GM21515 (cell line): Measurements from ENCODE around the gene GRPEL2.
A peak's percentile ranks its signal among the peaks of the same experiment; 100 is the strongest.

Source experiments
- ATAC-seq: cut with Tn5 transposase; IDR thresholded peaks from one replicate; pipeline ENCODE4 v1.9.1; 2021; ENCODE audit not compliant: unreplicated experiment

Gene GRPEL2, protein sequence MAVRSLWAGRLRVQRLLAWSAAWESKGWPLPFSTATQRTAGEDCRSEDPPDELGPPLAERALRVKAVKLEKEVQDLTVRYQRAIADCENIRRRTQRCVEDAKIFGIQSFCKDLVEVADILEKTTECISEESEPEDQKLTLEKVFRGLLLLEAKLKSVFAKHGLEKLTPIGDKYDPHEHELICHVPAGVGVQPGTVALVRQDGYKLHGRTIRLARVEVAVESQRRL

GRCh38 chr5:149345147-149345891, at the start of gene GRPEL2:
Gene GRPEL2 (plus strand): TSS chr5:149345499. CDS start chr5:149345540, 41 bp downstream.
- ATAC-seq: peak; percentile 96

DNA sequence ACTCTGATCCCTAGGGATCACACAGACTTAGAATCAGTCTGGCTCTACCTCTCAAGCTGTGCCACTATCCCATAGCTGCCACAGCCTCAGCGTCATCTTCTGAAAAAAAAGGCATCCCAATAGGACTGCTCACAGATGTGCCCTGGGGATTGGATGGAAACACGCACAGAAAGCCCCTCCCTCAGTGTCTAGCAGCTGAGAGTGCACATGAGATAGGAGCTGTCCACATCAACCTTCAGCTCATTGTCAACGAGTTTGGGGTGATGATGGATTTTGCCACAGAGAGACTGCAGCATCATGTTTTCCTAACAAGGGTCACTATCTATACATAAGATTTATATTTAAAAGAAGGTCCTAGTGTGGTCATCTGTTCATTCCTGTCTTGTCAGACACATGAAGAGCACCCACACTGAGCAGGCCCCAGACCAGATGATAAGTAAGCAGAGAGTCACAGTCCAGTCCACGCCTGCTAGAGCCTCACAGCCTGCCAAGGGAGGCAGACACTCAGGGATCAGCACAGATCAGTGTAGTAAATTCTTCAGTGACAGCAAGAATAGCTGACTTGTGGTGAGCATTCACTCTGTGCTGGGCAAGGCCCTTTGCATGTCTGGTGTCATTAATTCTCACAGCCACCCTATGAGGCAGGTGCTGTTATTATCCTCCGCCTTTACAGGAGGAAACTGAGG, 47.8 kb upstream of the GRPEL2 start:
- ATAC-seq: no peak

DNA sequence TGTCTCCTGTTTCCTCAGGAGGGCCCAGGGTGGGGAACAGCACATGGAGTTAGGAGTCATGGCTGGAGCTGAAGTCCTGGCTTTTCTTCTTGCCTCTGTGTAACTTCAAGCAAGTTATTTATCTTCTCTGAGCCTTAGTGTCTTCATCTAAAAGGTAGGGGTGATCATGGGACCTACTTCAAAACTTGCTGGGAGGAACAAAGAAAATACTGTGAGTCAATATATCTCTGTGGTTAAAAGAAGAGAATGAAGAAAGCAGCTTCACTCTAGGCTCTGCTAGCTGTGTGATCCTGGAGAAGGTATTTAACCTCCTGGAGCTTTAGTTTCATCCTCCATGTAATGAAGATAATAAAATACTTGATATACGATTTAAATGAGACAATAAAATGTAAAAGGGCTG, 47.1 kb upstream of the GRPEL2 start:
- ATAC-seq: no peak

DNA sequence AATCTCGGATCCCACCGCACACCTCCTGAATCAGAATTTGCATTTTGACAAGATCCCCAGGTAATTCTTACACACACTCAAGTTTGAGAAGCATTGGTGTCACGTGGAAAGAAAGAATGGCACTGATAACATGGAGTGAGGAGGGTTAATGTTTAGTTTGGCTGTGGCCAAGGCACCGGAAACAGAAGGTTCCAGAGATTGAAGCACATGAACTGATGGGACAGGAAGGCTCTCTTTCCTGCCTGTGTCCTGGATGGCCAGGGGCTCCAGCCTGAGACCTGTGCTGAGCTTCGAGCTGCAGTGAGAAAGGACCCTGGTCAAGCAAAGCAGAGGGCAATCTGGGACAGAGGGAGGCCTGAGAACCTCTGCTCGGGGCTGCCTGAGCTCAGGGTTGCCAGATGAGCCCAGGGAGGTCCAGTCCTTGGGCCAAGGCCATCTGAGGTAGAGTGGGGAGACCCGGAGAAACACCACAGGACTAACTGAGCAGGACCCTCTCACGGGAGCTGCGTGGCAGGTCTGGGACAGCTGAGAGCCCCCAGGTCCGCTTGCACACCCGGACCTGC, 46.4 kb upstream of the GRPEL2 start:
- no peak for ATAC-seq

DNA sequence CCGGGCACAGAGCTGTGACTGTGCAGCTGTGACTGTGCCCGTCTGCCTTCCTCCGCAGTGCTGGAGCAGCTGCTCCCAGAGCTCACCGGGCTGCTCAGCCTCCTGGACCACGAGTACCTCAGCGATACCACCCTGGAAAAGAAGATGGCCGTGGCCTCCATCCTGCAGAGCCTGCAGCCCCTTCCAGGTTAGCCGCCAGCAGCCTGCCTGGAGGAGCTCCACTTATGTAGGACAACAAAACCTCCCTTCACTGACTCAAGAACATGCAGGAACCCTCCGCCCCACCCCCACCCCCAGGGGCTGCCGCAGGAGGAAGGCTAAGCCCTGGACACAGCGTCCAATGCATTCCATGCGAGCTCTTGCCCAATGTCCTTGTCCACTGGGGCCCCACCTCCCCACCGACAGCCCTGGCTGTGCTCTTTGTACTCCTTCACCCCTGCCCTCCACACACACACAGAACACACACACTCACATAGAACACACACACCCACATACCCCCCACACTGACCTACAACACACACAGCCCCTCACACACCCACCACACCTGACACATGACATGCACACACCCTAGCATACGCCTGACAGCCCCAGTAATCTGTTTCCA, 45.7 kb upstream of the GRPEL2 start:
- no peak for ATAC-seq

DNA sequence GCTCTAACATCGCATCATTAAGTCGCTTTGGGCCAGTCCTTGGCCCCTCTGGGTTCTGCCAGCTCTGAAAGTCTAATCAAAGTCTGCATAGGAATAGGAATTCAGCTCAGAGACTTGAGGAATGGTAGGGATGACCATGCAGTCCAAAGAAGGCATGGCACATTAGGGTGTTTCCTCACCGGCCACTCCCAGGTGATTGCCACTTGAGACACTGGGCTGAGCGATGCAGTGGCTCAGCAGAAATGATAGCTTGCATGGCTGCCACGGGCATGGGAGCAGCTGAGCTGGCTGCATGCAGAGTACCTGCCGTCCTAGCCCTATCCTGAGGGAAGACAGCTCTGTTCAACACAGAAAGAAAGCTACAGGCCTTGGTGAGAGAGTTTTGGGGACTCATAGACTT, 44.9 kb upstream of the GRPEL2 start:
- ATAC-seq: no peak

- no peak for ATAC-seq
These were observed 44.1 kb upstream of the GRPEL2 start for GRCh38 chr5:149301049-149301743.

GRCh38 chr5:149301744-149302380, 43.4 kb upstream of the GRPEL2 start:
- no peak for ATAC-seq

DNA sequence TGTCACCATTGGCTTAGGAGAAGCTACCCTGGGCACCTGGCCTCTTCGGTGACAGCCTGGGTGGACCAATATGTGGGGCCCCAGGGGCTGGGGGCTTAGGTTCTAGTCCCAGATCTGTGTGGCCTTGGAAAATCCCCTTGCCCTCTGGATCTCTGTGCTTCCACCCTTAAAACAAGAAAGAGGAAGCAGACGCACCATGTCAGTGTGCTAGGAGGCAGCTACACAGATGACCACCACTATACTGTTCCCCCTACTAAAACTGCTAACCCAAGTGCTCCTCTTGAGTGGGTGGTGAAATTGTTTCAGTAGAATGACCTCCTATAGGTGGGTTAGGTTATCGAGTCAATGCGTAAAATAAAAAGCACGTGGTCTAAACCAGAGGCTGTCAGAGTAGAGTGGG, 42.7 kb upstream of the GRPEL2 start:
- no peak for ATAC-seq

- ATAC-seq: no peak
These were observed 42.1 kb upstream of the GRPEL2 start for GRCh38 chr5:149303210-149303609.

- ATAC-seq: no peak
These were observed 40.9 kb upstream of the GRPEL2 start for GRCh38 chr5:149304195-149305078.

- no peak for ATAC-seq
These were observed 35.9 kb upstream of the GRPEL2 start for GRCh38 chr5:149309354-149309753.

DNA sequence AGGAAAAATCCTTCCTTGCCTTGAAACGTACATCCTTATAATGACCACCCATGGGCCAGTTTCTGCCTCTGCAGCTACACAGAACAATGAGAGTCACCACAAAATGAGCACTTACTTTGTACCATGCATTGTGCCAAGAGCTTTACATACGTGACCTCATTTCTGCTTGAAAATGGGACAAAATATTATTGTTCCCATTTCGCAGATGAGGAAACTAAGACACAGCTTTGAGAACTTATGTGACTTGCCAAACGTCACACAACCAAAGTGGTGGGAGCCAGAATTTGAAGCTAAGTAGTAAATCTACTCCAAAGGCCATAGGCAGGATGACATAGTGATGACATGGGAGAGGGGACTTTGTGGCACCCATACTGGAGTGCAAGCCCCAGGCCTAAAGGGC, 34.8 kb upstream of the GRPEL2 start:
- no peak for ATAC-seq

DNA sequence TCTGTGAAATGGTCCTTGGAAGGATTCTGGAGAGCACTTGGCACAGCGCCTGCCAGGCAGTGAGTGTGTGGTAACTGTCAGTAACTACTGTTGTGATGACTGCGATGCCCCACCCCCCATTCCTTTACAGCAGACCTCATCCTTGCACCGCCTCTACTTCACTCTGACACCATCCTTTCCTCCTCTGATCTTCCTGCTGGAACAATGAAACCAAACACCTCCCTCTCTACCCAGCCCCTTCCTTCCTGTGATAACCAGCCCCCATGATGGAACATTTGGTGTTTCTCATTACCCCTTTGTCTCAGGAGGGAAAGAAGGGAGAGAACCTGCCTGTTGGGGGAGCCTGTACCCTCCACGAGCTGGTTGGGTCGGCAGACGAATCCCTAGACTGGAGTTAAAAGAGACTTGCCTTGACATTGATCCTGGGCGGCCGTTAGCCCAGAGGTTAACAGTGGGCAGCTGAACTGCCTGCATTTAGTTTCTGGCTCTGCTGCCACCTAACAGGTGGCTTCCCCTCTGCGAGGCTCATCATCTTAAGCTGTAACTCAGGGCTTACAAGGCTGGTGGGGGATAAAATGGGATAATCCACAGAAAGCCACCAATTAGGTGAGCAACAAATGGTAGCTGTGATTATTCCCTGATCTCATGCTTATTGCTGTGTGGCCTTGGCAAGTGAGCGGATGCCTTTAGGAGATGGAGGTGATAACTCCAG, 34.2 kb upstream of the GRPEL2 start:
- no peak for ATAC-seq

GRCh38 chr5:149313151-149313841, 32.0 kb upstream of the GRPEL2 start:
- ATAC-seq: no peak

- no peak for ATAC-seq
These were observed 30.7 kb upstream of the GRPEL2 start for GRCh38 chr5:149314571-149315111.

- no peak for ATAC-seq
These were observed 29.5 kb upstream of the GRPEL2 start for GRCh38 chr5:149315753-149316152.
